ENCODE measurements around the gene ZNF787. TPM values are rescaled to one million over a fixed set of nuclear protein-coding genes. Genes with fewer than 3 reads are reported as not detected.
A peak's percentile ranks its signal among the peaks of the same experiment; 100 is the strongest.

ZNF787 gene
- total RNA-seq, 2 experiments from 2014 or later = 34.7 to 36.7 TPM

DNA sequence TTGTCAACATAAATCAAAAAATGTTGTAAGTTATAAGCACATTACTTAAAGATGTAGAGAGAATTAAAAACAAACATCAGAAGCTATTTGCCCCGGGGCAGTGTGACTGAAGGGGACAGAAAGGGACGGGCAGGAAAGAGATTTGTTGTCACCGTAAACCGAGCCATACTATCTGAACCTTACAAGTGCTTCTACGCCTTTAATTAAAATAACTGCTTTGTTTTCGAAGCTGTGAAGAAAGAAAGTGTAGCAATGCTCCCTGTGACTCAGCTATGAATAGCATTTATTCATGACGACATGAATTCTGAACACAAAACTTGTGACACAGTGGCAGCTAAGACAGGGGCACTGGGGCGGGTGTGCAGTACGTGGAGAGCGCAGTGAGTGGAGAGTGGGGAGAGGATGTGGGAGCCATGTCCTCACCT is 30.0 kb downstream of the ZNF787 start:
- no peak overlapping the region for H3K27ac Mint-ChIP-seq
- ATAC-seq (no peak), DNase-seq (no peak)
- peaks cover 45% of the 10 kb centered on the region for H3K36me3 Mint-ChIP-seq
- H3K4me1 Mint-ChIP-seq = no peaks in the 10 kb centered on the region
- H3K9me3 Mint-ChIP-seq (ENCODE audit: low read depth) = peaks cover 12% of the 10 kb centered on the region
- no peak overlapping the region for H3K4me3 Mint-ChIP-seq
- CTCF ChIA-PET = interaction anchor here (1.0 to 1.6 kb wide), 3 partner anchors 9 to 14 kb away, joined by 3 read pairs; no protein-coding TSS in a partner anchor
- H3K27me3 Mint-ChIP-seq = no peaks in the 10 kb centered on the region

DNA sequence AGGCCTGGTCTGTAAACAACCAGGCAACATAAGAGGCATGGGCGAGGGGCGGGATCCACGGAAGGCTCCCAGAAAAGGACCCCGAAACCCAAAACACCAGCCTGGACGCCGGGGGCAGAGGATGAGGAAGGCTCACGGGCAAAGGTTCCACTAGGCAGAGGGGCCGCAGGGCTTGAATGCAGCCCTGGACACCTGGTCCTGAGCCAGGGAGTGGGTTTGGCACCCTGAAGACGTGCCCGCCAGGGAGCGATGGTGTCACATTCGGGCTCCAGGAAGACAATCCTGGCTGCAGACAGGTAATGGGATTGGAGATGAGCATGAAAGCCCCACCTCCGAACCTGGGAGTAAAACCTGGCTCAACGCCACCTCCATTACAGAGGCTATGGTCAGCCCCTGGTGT is 31.8 kb downstream of the ZNF787 start:
- no peak for DNase-seq
- Mint-ChIP-seq H3K4me3 (no peak overlapping the region), H3K27ac (no peak overlapping the region), H3K36me3 (peaks cover 32% of the 10 kb centered on the region), H3K4me1 (no peaks in the 10 kb centered on the region), H3K9me3 (ENCODE audit: low read depth) (peaks cover 12% of the 10 kb centered on the region), H3K27me3 (no peaks in the 10 kb centered on the region)
- no peak for ATAC-seq
- CTCF ChIA-PET = no interaction called here

DNA sequence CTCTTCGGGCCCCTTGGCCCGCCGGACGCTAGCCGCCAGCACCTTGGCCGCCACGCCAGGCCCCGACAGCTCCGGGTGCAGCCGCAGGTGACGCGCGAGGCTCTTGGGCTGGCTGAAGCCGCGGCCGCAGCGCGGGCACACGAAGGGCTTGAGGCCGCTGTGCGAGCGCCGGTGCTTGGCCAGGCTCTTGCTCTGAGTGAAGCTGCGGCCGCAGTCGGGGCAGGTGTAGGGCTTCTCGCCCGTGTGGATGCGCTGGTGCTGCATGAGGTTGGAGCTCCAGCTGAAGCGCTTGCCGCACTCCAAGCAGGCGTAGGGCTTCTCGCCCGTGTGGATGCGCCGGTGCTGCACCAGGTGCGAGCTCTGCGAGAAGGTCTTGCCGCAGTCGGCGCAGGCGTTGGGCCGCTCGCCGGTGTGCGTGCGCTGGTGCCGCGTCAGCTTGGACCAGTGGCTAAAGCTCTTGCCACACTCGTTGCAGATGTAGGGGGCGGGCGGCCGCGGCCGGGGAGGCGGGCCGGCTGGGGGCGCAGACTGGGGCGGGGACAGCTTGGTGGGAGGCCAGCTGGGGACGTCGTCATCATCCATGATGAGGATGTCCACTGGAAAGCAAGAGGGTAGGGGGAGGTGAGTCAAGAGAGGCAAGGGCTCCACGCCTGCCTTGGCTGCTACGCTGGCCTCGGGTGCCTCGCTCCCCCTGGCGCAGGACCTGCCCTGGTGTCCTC is 32.4 kb downstream of the ZNF787 start:
- peaks cover 27% of the 10 kb centered on the region for H3K36me3 Mint-ChIP-seq
- CTCF ChIA-PET = no interaction called here
- ATAC-seq (no peak), DNase-seq (no peak)
- no peaks in the 10 kb centered on the region for H3K27me3 Mint-ChIP-seq
- H3K9me3 Mint-ChIP-seq (ENCODE audit: low read depth) = peaks cover 10% of the 10 kb centered on the region
- no peaks in the 10 kb centered on the region for H3K4me1 Mint-ChIP-seq
- no peak overlapping the region for H3K27ac Mint-ChIP-seq
- H3K4me3 Mint-ChIP-seq = no peak overlapping the region

DNA sequence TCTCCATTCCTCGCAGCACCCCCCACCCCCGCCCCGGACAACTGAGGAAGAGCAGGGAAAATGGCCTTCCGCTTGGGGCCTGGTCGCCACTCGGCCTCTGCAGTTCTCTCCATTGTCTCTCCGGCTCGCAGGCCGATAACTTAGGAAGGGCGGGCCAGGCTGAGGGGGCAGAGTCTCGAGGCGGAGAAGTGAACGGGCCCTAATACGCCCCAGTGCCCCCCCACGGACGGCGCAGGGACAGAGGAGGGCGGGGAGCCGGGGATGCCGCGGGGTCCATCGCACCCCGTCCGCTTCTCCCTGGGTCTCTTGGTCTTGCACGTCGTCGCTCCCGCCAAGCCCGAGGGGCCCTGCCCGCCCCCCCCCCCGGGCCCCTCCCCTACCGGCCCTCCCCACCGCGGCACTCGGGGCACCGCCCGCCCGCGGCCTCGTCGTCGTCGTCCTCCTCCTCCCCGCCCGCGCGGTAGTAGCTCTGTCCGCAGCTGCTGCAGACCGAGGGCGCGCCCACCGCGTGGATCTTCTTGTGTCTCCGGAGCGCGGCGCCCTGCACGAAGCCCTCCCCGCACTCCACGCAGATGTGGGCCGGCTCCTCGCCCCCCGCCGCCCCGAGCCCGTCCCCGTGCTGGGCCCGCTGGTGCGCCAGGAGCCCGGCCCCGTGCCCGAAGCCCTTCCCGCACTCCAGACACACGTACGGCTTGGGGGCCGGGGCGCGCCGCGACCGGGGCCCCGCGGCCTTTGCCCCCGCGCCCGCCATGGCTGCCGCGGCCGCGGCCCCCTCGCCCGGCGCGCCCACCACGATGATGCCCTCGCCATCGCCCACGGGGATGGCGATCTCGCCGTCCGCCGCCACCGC is 33.2 kb downstream of the ZNF787 start:
- no peak for DNase-seq
- Mint-ChIP-seq H3K36me3 (peaks cover 19% of the 10 kb centered on the region), H3K9me3 (ENCODE audit: low read depth) (peaks cover 4% of the 10 kb centered on the region), H3K27me3 (no peaks in the 10 kb centered on the region), H3K27ac (no peak overlapping the region), H3K4me1 (no peaks in the 10 kb centered on the region), H3K4me3 (no peak overlapping the region)
- no peak for ATAC-seq
- CTCF ChIA-PET = no interaction called here

DNA sequence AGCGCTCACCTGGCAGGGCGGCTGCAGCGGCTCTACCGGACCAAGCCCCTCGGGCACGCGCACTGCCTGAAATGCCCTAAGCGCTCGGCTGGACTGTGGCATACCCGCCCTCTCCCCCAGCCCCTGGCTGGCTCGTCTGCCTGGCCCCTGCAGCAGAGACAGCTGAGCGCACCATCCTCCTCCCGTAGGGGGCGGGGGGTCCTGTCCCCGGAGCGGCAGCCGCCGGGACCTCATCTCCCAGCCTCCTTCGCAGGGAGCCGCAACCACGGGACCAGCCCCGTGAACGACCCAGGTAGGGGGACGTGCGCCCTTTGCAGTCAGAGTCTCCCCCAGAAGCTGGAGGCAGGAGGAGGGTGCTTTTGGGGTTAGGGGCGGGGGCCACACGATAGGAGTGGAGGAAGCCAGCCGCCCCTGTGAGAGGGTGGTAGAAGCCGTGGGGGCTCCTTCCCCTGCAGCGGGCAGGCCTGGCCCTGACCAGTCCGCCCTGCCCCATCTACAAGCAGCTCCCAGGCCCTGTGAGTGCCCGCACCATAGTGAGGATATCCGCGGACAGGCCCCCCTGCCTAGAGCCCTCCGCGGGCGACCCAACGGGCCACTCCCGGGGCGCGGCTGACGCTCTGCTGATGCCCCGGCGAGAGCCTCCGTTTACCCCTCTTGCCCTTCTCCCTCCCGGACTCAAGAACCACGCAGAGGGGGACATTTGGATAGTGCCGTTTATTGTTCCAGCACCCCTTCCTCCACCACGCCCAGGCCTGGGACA is 34.2 kb downstream of the ZNF787 start:
- Mint-ChIP-seq H3K27me3 (no peaks in the 10 kb centered on the region), H3K4me3 (no peak overlapping the region), H3K36me3 (peaks cover 14% of the 10 kb centered on the region), H3K9me3 (ENCODE audit: low read depth) (no peaks in the 10 kb centered on the region), H3K27ac (no peak overlapping the region), H3K4me1 (no peaks in the 10 kb centered on the region)
- CTCF ChIA-PET = no interaction called here
- DNase-seq = no peak
- ATAC-seq = no peak

DNA sequence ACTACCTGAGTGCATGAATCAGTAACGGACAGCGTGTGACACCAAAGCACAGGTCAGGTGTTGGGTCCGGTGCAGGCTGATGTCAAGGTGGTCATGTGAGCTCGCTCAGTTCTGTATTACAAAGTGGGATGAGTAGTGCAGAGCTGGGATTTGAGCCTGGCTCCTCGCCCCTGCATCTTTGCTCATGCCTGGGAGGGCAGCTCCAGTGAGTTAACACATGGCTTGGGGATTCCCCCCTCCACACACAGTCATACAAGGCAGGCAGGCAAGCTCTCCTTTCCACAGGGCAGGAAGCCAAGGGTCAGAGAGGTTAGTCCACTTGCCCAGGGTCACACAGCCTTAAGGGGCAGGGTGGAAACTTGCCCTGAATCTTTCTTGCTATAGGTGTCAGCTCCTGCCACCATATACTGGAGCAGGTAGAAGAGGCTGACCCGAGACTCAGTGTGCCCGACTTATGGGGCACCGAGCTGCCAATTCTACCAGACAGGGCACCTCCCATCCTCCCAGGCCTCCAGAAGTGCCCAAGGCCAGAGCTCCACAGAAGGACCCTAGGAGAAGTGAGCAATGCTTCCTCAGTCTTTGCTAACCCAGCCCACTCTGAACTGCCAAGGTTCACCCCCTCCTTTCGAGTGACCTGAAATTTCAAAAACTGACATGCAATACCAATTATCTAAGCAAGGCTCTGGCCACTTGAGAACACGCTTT is 35.4 kb downstream of the ZNF787 start:
- Mint-ChIP-seq H3K27ac (no peak overlapping the region), H3K4me1 (peaks cover 8% of the 10 kb centered on the region), H3K36me3 (peaks cover 7% of the 10 kb centered on the region), H3K27me3 (peaks cover 8% of the 10 kb centered on the region), H3K9me3 (ENCODE audit: low read depth) (no peaks in the 10 kb centered on the region), H3K4me3 (no peak overlapping the region)
- no peak for ATAC-seq
- no peak for DNase-seq
- CTCF ChIA-PET = interaction anchor here (0.9 to 2.0 kb wide), 2 partner anchors 9 to 85 kb away, joined by 3 to 10 read pairs; no protein-coding TSS in a partner anchor

DNA sequence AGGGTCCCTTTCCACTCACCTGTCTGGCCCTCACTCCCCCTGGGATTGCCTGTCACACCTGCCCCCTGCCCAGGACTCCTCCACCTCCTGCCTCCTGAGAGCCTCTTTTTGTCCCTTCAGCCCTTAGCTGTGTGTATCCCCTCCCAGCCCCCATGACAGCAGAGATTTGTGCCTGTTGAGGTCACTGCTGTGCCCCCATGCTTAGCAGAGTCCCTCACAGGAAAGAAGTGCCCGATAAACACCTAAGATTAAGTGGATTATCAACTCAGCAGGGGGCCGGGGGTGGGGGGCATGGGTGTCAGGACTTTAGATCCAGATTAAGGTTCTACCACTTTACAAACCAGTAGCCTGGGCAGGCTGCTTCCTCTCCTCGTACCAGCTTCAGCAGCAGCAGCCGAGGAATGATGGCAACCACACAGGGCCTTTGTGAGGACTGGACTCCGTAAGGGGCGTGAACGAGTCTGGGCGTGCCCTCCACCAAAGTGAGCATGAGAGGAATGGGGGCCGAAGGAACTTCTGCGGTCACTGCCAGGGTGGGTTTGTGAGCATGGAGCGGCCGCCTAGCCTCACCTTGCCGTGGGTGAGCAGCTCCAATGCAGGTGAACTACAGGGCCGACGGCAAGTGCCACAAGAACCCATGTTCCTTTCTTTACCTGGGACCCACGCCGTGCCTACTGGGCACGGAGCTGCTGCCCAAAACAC is 36.1 kb downstream of the ZNF787 start:
- no peaks in the 10 kb centered on the region for H3K9me3 Mint-ChIP-seq (ENCODE audit: low read depth)
- H3K4me1 Mint-ChIP-seq = peaks cover 9% of the 10 kb centered on the region
- H3K36me3 Mint-ChIP-seq = peaks cover 5% of the 10 kb centered on the region
- DNase-seq (no peak), ATAC-seq (no peak)
- H3K27me3 Mint-ChIP-seq = peaks cover 8% of the 10 kb centered on the region
- H3K4me3 Mint-ChIP-seq = no peak overlapping the region
- CTCF ChIA-PET = interaction anchor here (0.9 to 2.0 kb wide), 2 partner anchors 9 to 86 kb away, joined by 3 to 10 read pairs; no protein-coding TSS in a partner anchor
- H3K27ac Mint-ChIP-seq = no peak overlapping the region

DNA sequence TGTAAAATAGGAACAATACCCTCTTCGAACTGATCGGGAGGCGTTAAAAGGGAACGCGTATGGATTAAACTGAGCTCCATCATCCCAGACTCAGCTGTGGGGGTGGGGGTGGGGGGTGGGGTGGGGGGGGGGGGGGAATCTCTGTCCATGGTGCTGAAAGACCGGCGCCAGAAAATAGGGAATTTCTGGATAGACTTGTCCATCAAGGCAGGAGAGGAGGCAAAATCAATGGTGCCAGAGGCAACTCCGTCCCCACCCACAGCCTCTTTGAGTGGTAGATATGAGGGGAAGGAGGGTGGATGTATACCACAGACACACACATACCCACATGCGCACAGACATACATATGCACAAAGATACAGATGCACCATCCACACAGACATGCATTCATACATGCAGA is 37.4 kb downstream of the ZNF787 start:
- Mint-ChIP-seq H3K4me1 (peaks cover 9% of the 10 kb centered on the region), H3K27ac (no peak overlapping the region), H3K27me3 (peaks cover 8% of the 10 kb centered on the region), H3K9me3 (ENCODE audit: low read depth) (no peaks in the 10 kb centered on the region), H3K36me3 (no peaks in the 10 kb centered on the region), H3K4me3 (no peak overlapping the region)
- CTCF ChIA-PET = no interaction called here
- no peak for ATAC-seq
- no peak for DNase-seq

DNA sequence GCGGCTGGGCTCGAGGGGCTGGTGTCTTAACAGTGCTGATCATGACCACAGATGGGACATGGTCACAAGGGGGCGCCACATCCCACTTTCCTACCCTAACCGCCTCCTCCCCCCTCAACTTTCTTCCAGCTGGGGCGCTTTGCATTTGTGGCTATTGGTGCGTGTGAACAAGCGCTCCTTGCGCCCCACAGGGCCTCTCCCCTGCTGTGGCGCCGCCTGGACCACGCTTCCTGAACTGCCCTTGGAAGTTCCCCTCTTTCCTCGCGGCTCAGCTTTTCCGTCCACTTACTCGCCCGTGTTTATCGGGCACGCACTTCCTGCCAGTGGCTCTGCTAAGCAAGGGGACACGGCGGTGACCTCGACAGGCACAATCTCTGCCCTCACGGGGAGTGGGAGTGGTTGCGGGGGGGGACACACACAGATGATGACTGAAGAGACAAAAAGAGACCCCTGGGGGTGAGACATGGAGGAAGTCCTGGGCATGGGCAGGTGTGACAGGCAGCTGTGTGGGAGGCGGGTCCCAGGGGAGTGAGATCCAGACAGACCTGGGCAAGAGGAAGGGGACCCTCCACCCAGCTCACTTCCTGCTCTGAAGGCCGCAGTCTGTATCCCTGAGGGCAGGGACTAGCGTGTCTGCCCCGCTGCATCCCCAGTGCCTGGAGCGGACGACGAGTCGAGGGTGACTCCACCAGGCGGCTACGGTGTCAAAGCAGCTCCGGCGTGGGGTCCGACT is 40.3 kb downstream of the ZNF787 start:
- ATAC-seq = peak; percentile 70
- peaks cover 9% of the 10 kb centered on the region for H3K4me1 Mint-ChIP-seq
- peaks cover 8% of the 10 kb centered on the region for H3K27me3 Mint-ChIP-seq
- DNase-seq = peak; percentile 77
- CTCF ChIA-PET = interaction anchor here (0.9 to 2.7 kb wide), 14 partner anchors 10 to 449 kb away, joined by 3 to 21 read pairs (median 4); partner anchors contain the start of gene GALP
- H3K4me3 Mint-ChIP-seq = peak overlapping the region; percentile 64
- H3K36me3 Mint-ChIP-seq = no peaks in the 10 kb centered on the region
- peak overlapping the region; percentile 25 for H3K27ac Mint-ChIP-seq
- H3K9me3 Mint-ChIP-seq (ENCODE audit: low read depth) = no peaks in the 10 kb centered on the region

DNA sequence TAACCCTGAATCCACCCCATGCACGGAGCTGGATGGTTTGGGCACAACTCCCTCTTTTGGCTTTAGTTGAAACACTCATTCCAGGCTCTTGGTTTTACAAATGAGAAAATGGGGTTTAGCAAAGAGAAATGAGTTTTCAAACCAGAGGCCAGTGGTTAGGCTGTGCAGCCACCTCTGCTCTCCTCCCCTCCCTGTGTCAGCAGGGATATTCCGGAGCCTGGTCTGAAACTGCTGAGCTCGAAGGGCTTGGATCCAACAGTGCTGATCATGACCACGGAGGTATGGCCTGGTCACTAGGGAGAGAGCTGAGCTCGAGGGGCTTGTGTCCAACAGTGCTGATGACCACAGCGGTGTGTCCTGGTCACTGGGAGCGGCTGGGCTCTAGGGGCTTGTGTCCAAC is 41.5 kb downstream of the ZNF787 start:
- Mint-ChIP-seq H3K27me3 (peaks cover 8% of the 10 kb centered on the region), H3K36me3 (no peaks in the 10 kb centered on the region), H3K4me3 (no peak overlapping the region), H3K4me1 (peaks cover 9% of the 10 kb centered on the region), H3K9me3 (ENCODE audit: low read depth) (no peaks in the 10 kb centered on the region), H3K27ac (no peak overlapping the region)
- DNase-seq = no peak
- CTCF ChIA-PET = interaction anchor here (1.1 to 5.1 kb wide), 7 partner anchors 11 to 253 kb away, joined by 3 to 34 read pairs (median 6); no protein-coding TSS in a partner anchor
- no peak for ATAC-seq

DNA sequence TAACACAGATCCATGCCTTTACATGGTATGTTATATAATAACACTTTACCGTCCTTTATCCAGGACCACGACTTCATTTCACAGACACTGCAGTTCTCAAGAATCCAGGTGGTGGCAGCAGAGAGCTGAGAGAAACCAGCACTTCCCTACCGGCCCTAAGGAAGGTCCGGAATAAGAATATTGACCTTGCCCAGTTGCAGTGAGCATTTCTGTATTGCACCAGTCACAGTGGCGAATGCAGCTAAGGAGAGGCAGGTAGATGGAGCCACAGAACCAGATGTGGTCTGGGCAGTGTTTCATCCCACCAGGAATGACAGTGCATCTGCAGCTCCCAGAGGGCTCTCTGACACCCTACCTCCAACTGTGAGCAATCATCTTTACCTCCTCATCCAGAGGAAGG is 44.6 kb downstream of the ZNF787 start:
- Mint-ChIP-seq H3K9me3 (ENCODE audit: low read depth) (no peaks in the 10 kb centered on the region), H3K27ac (no peak overlapping the region), H3K4me3 (no peak overlapping the region), H3K27me3 (peaks cover 7% of the 10 kb centered on the region), H3K36me3 (no peaks in the 10 kb centered on the region), H3K4me1 (peaks cover 9% of the 10 kb centered on the region)
- DNase-seq (peak; percentile 51), ATAC-seq (no peak)
- CTCF ChIA-PET = interaction anchor here (0.6 to 5.1 kb wide), 11 partner anchors 9 to 257 kb away, joined by 3 to 34 read pairs (median 4); no protein-coding TSS in a partner anchor

DNA sequence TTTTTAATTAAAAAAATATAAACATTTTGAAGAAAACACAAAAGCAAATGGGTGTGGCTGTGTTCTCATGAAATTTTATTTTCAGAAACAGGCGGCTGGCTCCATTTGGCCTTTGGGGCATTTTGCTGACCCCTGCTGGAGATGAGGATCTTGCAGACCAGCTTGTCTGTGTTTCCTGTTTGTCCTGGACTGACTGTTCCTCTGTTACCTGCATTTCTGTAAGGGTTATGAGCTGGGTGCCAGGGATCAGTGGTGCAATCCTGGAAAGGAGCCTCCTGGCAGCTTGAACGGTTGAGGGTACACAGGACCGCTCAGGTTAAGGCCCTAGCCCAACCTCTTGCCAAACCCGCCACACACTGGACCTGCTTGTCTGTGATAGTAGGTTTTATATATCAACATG is 49.9 kb downstream of the ZNF787 start:
- H3K36me3 Mint-ChIP-seq = no peaks in the 10 kb centered on the region
- peaks cover 8% of the 10 kb centered on the region for H3K4me1 Mint-ChIP-seq
- no peak overlapping the region for H3K4me3 Mint-ChIP-seq
- CTCF ChIA-PET = interaction anchor here (0.7 to 1.1 kb wide), 2 partner anchors 182 to 455 kb away, joined by 3 read pairs; no protein-coding TSS in a partner anchor
- ATAC-seq = no peak
- H3K27ac Mint-ChIP-seq = no peak overlapping the region
- H3K9me3 Mint-ChIP-seq (ENCODE audit: low read depth) = no peaks in the 10 kb centered on the region
- H3K27me3 Mint-ChIP-seq = no peaks in the 10 kb centered on the region
- no peak for DNase-seq
